Liver (tissue), 9 donors: Measurements from ENCODE around the gene TBC1D7. TPM values are rescaled to one million over a fixed set of nuclear protein-coding genes. Genes with fewer than 3 reads are reported as not detected.

Experiments
- DNase-seq: peaks from one replicate; pipeline ENCODE4 v3.0.0-alpha.2; 2017; ENCODE audit warnings: low spot score
- H3K27ac ChIP-seq, 2 donors: one replicate each; pipeline ENCODE4 v1.7.0; 2013; ENCODE audit warnings: inconsistent platforms in 2 of 2, low read length in 2 of 2, control low read depth in 1 of 2, low read depth in 1 of 2, mild to moderate bottlenecking in 1 of 2
- H3K27me3 ChIP-seq, 4 donors: one replicate each; pipeline versions ENCODE4 v1.6.1 to v1.7.0; 2013; ENCODE audit warnings: low read length in 3 of 4, inconsistent platforms in 1 of 4, mild to moderate bottlenecking in 1 of 4, moderate library complexity in 1 of 4; ENCODE audit not compliant: control insufficient read depth in 4 of 4, insufficient read depth in 4 of 4
- H3K36me3 ChIP-seq, 4 donors: one replicate each; pipeline versions ENCODE4 v1.6.1 to v1.7.0; 2013; ENCODE audit warnings: low read length in 3 of 4, mild to moderate bottlenecking in 3 of 4, low read depth in 1 of 4, moderate library complexity in 1 of 4; ENCODE audit not compliant: control insufficient read depth in 4 of 4, insufficient read depth in 3 of 4
- H3K4me1 ChIP-seq, 4 donors: one replicate each; pipeline versions ENCODE4 v1.6.1 to v1.7.0; 2013; ENCODE audit warnings: low read length in 3 of 4, mild to moderate bottlenecking in 3 of 4, moderate library complexity in 1 of 4; ENCODE audit not compliant: control insufficient read depth in 4 of 4, insufficient read depth in 4 of 4
- H3K4me3 ChIP-seq, 3 donors: one replicate each; pipeline versions ENCODE4 v1.6.1 to v1.7.0; 2013; ENCODE audit warnings: low read length in 3 of 3, control low read depth in 1 of 3, low read depth in 1 of 3, mild to moderate bottlenecking in 1 of 3
- H3K9ac ChIP-seq, 2 donors: one replicate each; pipeline ENCODE4 v1.7.0; 2013; ENCODE audit warnings: low read length in 2 of 2, mild to moderate bottlenecking in 2 of 2, moderate library complexity in 2 of 2, control low read depth in 1 of 2, low read depth in 1 of 2
- H3K9me3 ChIP-seq, 4 donors: one replicate each; pipeline versions ENCODE4 v1.6.1 to v1.7.0; 2013; ENCODE audit warnings: low read length in 3 of 4; ENCODE audit not compliant: control insufficient read depth in 4 of 4
- ATF3 ChIP-seq: IDR thresholded peaks from 2 replicates; pipeline ENCODE4 v1.6.1; 2016; ENCODE audit warnings: antibody characterized with exemption
- CTCF ChIP-seq: fragments of 150-350 bp; IDR thresholded peaks from 2 replicates; pipeline ENCODE4 v1.5.1; 2017; ENCODE audit warnings: improper control_type of control experiment, low read depth, low read length; ENCODE audit not compliant: missing input control
- EGR1 ChIP-seq, 2 donors: IDR thresholded peaks; 2 replicates each; pipeline ENCODE4 v1.6.1; 2016 to 2018; ENCODE audit warnings: antibody characterized with exemption in 2 of 2, low read depth in 2 of 2
- FOXA1 ChIP-seq: IDR thresholded peaks from 2 replicates; pipeline ENCODE4 v1.6.1; 2016; ENCODE audit warnings: antibody characterized with exemption
- FOXA2 ChIP-seq: IDR thresholded peaks from 2 replicates; pipeline ENCODE4 v1.6.1; 2016; ENCODE audit warnings: antibody characterized with exemption
- GABPA ChIP-seq, 2 donors: IDR thresholded peaks in 1 of 2; conservative IDR thresholded peaks in 1 of 2; 2 replicates each; pipeline ENCODE4 v1.6.1; 2016; ENCODE audit warnings: antibody characterized with exemption in 2 of 2, mild to moderate bottlenecking in 1 of 2, moderate library complexity in 1 of 2
- HNF4A ChIP-seq, 2 donors: conservative IDR thresholded peaks; 2 replicates each; pipeline ENCODE4 v1.6.1; 2016; ENCODE audit warnings: antibody characterized with exemption in 2 of 2, mild to moderate bottlenecking in 2 of 2
- HNF4G ChIP-seq: IDR thresholded peaks from 2 replicates; pipeline ENCODE4 v1.6.1; 2016; ENCODE audit warnings: antibody characterized with exemption
- JUND ChIP-seq, 2 donors: IDR thresholded peaks; 2 replicates each; pipeline ENCODE4 v1.6.1; 2016; ENCODE audit warnings: antibody characterized with exemption in 2 of 2
- MAX ChIP-seq: IDR thresholded peaks from 2 replicates; pipeline ENCODE4 v1.6.1; 2016; ENCODE audit warnings: antibody characterized with exemption
- NR2F2 ChIP-seq: IDR thresholded peaks from 2 replicates; pipeline ENCODE4 v1.6.1; 2016; ENCODE audit warnings: antibody characterized with exemption
- RAD21 ChIP-seq, 2 donors: IDR thresholded peaks; 2 replicates each; pipeline ENCODE4 v1.6.1; 2016; ENCODE audit warnings: antibody characterized with exemption in 2 of 2, mild to moderate bottlenecking in 2 of 2
- REST ChIP-seq: IDR thresholded peaks from 2 replicates; pipeline ENCODE4 v1.6.1; 2016; ENCODE audit warnings: antibody characterized with exemption, mild to moderate bottlenecking
- RXRA ChIP-seq, 2 donors: IDR thresholded peaks; 2 replicates each; pipeline ENCODE4 v1.6.1; 2017 to 2018; ENCODE audit warnings: antibody characterized with exemption in 2 of 2, mild to moderate bottlenecking in 1 of 2
- SP1 ChIP-seq: IDR thresholded peaks from 2 replicates; pipeline ENCODE4 v1.6.1; 2018; ENCODE audit warnings: antibody characterized with exemption, mild to moderate bottlenecking
- TAF1 ChIP-seq: conservative IDR thresholded peaks from 2 replicates; pipeline ENCODE4 v1.6.1; 2016; ENCODE audit warnings: antibody characterized with exemption, mild to moderate bottlenecking
- YY1 ChIP-seq: IDR thresholded peaks from 2 replicates; pipeline ENCODE4 v1.6.1; 2016; ENCODE audit warnings: antibody characterized with exemption, mild to moderate bottlenecking
- ZBTB33 ChIP-seq: IDR thresholded peaks from 2 replicates; pipeline ENCODE4 v1.6.1; 2016; ENCODE audit warnings: antibody characterized with exemption
- WGBS: extraction: QIAGEN DNeasy Blood & Tissue Kit; methylation state at CpG from one replicate; pipeline ENCODE4 v1.1.7; 2013; 5-methylcytosine and 5-hydroxymethylcytosine counted together
- polyA plus RNA-seq, 2 donors: library from polyadenylated mRNA; stranded (reverse) in 1 of 2; unstranded in 1 of 2; fragments of 200-250 nt in 1 of 2; fragments of >200 nt in 1 of 2; fragmentation: Nextera tagmentation in 1 of 2; extraction: Ambion mirVana in 1 of 2; gene quantifications; one replicate each; pipeline versions ENCODE4 v1.2.1 to v1.2.3, GENCODE V29; 2013 to 2015
- total RNA-seq, 2 donors: library from RNA; depleted of rRNA; stranded (reverse); fragments of >200 nt; gene quantifications; one replicate each; pipeline ENCODE4 v1.2.3, GENCODE V29; 2014
- donor health status: healthy.
- donor health status: healthy.
- donor health status: healthy.
- donor health status: healthy.
- donor health status: healthy.

TBC1D7 gene
- total and polyA plus RNA-seq, 4 donors, result 9.6 to 18.8 (median 10.6) TPM

GRCh38 chr6:13311155-13311554 lies 17.2 kb downstream of the TBC1D7 start:
- Histone ChIP-seq H3K4me1 (peaks cover 0 to 4% (median 0%) of the 10 kb centered on the region in 4 donors), H3K9me3 (no peaks in the 10 kb centered on the region), H3K27me3 (no peaks in the 10 kb centered on the region), H3K27ac (no peak overlapping the region), H3K4me3 (no peak overlapping the region), H3K9ac (no peak overlapping the region), H3K36me3 (peaks cover 3 to 32% (median 17%) of the 10 kb centered on the region in 4 donors)
- 32% methylated on average over 1 of the region's 1 CpG for WGBS
- no peak for TF ChIP-seq HNF4A (conservative IDR thresholded peaks at IDR 0.05)
- no peak for TF ChIP-seq HNF4G
- no peak for TF ChIP-seq TAF1
- no peak for TF ChIP-seq ATF3
- TF ChIP-seq RAD21 (IDR thresholded peaks at IDR 0.05), result no peak
- no peak for TF ChIP-seq CTCF
- TF ChIP-seq NR2F2, result no peak
- no peak for TF ChIP-seq EGR1 (IDR thresholded peaks at IDR 0.05; ENCODE audit: low read depth in 2 of 2)
- no peak for TF ChIP-seq YY1
- TF ChIP-seq JUND (IDR thresholded peaks at IDR 0.05), result no peak
- no peak for TF ChIP-seq FOXA1
- TF ChIP-seq FOXA2, result no peak
- TF ChIP-seq GABPA (IDR thresholded peaks at IDR 0.05 in 1 of 2, conservative IDR thresholded peaks at IDR 0.05 in 1 of 2), result no peak
- DNase-seq, result no peak

- WGBS, result 97% methylated on average over 1 of the region's 1 CpG
- Histone ChIP-seq H3K36me3 (peaks cover 0 to 31% (median 13%) of the 10 kb centered on the region in 4 donors), H3K9ac (no peak overlapping the region), H3K4me3 (no peak overlapping the region), H3K27ac (no peak overlapping the region), H3K27me3 (no peaks in the 10 kb centered on the region), H3K9me3 (no peaks in the 10 kb centered on the region), H3K4me1 (peaks cover 0 to 4% (median 0%) of the 10 kb centered on the region in 4 donors)
- TF ChIP-seq YY1 (no peak), SP1 (no peak), TAF1 (no peak), RAD21 (IDR thresholded peaks at IDR 0.05) (no peak), ZBTB33 (no peak), MAX (no peak), REST (no peak), JUND (IDR thresholded peaks at IDR 0.05) (no peak), HNF4G (no peak), HNF4A (conservative IDR thresholded peaks at IDR 0.05) (no peak), EGR1 (IDR thresholded peaks at IDR 0.05; ENCODE audit: low read depth in 2 of 2) (no peak), RXRA (IDR thresholded peaks at IDR 0.05) (no peak), FOXA1 (no peak)
- DNase-seq, result no peak
Measured at GRCh38 chr6:13308332-13308731, 20.0 kb downstream of the TBC1D7 start.
